GM15510 (cell line): Measurements from ENCODE around the gene CD200R1.

Experiments used
- POLR2A ChIP-seq: IDR thresholded peaks from 3 replicates; pipeline ENCODE4 v1.6.1; 2011; ENCODE audit warnings: borderline replicate concordance; ENCODE audit not compliant: insufficient read length; ENCODE audit errors: extremely low read depth

The CD200R1 gene, protein sequence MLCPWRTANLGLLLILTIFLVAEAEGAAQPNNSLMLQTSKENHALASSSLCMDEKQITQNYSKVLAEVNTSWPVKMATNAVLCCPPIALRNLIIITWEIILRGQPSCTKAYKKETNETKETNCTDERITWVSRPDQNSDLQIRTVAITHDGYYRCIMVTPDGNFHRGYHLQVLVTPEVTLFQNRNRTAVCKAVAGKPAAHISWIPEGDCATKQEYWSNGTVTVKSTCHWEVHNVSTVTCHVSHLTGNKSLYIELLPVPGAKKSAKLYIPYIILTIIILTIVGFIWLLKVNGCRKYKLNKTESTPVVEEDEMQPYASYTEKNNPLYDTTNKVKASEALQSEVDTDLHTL

GRCh38 chr3:112974894-112975293 is at the start of gene CD200R1:
CD200R1 (minus strand) TSS chr3:112975103; CDS start chr3:112974857, 246 bp downstream.
- TF ChIP-seq POLR2A: no peak

DNA sequence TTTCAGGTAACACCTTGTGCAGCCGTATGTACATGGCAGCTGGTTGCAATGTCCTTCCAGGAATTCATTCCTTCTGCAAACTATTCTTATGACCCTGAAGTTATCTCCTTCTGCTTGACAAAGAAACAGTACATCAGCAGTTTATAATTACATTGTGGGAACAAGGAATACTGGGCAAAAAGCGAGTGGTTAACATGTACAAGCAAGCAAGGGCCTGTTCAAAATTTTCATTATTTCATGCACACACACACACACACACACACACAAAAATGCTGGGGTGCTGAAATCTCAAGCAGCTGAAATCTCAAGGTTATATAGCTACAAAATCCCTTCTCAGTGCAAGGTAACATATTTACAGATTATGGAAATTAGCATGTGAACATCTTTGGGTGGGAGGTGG is 46.6 kb upstream of the CD200R1 start:
- TF ChIP-seq POLR2A: no peak

- peak; percentile 76 for TF ChIP-seq POLR2A
Observed at GRCh38 chr3:113019182-113020137, 44.6 kb upstream of the CD200R1 start.

DNA sequence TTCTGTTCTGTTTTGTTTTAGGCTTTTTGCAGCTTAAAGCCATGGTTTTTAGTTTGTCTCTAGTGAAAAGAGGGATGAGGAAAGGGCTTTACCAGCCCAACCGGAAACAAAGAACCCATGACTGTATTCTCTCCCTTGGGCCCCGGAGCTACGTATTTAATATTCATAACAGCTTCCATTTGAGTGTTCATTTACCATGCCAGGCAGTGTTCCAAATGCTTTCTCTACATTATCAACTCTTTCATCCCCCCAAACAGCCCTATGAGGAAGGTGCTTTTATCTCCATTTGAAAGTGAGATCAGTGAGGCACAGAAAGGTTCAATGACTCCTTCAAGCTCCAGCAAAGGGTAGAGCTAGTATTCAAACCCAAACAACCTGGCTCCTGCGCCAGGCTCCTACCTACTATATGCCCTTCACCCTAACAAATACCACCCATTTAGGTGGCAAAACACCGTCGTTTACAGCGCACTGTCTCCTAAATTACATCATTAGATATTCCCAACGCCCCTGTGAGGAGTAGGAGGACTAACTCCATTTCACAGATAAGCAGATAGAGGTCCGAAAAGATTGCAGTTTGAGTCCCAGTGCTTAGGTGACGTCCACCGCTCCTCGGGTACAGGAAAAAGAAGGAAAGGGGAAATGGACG is 43.8 kb upstream of the CD200R1 start:
- no peak for TF ChIP-seq POLR2A

DNA sequence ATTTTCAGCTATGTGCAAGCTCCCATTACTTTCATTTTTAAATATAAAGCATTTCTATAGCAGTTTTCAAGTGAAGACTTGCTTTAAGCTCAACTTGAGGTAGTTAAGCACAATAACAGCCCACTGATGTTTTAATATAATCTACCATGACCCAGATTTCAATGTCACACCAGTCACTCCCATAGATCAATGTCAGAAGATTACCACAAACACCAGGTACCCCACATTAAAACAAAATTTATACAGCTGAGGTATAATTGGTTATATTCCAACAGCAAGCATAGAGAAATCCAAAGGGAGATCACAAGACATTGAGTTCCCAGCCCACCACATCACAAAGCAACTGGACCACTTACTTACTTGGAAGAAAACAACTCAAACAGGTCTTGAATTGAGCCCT is 38.7 kb upstream of the CD200R1 start:
- no peak for TF ChIP-seq POLR2A

DNA sequence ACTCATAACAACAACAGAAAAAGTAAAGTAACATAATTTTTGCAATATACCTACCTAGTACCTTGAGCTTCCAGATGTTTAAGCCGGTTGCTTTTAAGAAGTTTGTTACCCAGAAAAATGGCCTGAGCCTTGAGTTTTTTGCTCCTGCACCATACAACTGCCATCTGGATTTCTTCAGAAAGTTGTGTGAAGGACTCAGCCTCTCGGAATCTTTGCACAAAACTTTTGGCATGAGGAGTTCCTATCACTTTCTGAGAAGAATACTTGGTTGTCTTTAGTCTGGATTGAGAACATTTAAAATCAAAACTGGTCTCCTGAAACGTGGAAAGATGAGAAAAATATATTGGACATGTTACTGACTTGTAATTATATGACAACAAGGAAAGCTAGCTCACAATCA is 33.2 kb upstream of the CD200R1 start:
- TF ChIP-seq POLR2A: no peak

GRCh38 chr3:113006359-113007056 is 31.6 kb upstream of the CD200R1 start:
- no peak for TF ChIP-seq POLR2A

GRCh38 chr3:113005611-113006010 is 30.7 kb upstream of the CD200R1 start:
- no peak for TF ChIP-seq POLR2A

- TF ChIP-seq POLR2A: no peak
Observed at GRCh38 chr3:113002679-113003078, 27.8 kb upstream of the CD200R1 start.

DNA sequence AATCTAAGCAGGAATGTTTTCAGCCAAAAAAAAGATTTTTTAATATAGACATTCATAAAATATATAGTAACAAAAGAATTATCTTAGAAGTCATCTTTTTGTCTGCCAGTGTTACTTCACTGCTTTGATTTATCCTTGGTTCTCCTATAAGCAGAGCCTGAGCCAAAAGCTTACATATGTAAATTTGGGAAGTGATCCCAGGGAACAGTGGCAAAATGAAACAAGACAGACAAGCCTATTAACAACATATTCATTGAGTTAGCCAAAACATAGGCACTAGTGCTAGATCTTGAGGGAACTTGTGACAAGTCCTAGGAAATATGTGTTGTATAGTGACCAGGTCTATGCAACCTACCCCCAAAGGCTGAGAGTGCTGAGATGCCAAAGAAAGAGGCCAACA is 27.1 kb upstream of the CD200R1 start:
- no peak for TF ChIP-seq POLR2A

DNA sequence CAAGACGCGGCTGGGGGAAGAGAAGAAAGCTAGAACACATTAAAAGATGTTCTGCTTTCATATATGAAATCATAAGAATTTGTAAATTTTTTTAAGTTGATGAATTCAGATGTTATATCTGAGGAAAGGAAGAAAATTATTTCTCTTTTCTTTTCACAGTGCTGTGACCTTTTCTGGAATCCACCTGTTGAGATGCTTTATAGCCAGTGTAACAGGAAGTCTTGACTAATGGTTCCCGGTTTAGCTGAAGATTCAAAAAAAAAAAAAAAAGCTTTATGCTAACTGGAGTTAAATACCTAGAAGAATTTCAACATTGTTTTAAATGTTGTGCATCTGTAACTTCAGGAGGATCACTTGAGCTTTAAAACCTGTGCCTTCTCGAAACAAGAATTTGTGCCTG is 25.8 kb upstream of the CD200R1 start:
- no peak for TF ChIP-seq POLR2A

DNA sequence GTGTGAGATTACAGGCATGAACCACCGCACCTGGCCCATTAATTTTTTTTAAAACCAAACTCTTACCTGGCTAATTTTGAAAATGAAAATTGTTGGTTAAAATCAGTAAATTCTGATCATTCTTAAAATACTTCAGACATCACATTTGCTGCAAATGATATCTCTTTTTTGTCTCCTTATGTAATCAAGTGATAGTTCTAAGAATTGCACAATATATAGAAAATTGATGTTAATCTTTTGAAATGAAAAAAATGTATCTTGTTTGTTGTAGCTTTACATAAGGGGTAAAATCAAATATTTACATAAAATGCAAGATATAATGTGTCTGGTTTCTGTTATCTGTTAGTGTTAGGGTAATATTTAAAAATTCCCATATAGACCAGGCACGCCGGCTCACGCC is 20.9 kb upstream of the CD200R1 start:
- TF ChIP-seq POLR2A: no peak

DNA sequence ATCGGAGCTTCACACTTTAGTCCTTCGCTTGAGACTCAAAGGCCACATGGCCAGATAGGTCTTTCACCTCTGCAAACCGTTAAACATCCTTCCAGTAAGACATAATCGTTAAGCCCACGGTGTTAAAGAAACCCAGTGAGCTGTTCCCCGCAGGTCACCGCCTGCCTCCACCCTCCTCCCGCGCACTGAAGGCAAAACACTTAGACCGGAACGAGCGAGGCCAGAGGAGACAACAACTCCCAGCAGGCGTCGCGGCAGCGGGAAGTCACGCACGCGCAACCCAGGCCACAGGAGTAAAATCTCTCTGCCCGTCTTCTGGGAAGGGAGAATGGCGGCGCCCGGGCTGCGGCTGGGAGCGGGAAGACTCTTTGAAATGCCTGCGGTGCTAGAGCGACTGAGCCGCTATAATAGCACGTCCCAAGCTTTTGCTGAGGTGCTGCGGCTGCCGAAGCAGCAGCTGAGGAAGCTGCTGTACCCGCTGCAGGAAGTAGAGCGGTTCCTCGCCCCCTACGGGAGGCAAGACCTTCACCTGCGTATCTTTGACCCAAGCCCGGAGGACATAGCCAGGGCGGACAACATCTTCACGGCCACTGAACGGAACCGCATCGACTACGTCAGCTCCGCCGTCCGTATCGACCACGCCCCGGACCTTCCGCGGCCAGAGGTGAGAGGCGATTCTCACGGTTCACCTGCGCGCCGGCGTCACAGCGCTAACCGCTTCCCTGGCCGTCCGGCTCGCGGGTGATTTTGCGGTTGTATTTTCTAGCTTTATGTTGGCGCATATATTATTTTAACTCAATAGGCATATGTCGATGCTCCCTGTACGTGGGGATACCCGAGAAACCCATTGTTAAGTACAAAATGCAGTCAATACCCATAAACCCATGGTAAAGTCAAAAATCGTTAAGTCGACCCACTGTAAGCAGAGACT is 16.0 kb upstream of the CD200R1 start, which contains the start of gene GTPBP8:
TSS of gene GTPBP8 (plus strand) at position 313 of the 931 bp plus-strand sequence. CDS start at position 329, 16 bp downstream.
- TF ChIP-seq POLR2A: peak; percentile 83
